Measurements from ENCODE around the gene RBKS.
"Not testable (repeated sequence)": the region's sequence is repeated elsewhere in the genome, so short reads cannot be mapped to it uniquely, and the experiment has no call there.

RBKS gene

GRCh38 chr2:27756091-27756490 lies 134.1 kb downstream of the RBKS start:
- FAIRE-seq, result no peak

GRCh38 chr2:27754831-27755230 lies 135.4 kb downstream of the RBKS start:
- no peak for FAIRE-seq

GRCh38 chr2:27754138-27754588 lies 136.0 kb downstream of the RBKS start:
- FAIRE-seq, result no peak

DNA sequence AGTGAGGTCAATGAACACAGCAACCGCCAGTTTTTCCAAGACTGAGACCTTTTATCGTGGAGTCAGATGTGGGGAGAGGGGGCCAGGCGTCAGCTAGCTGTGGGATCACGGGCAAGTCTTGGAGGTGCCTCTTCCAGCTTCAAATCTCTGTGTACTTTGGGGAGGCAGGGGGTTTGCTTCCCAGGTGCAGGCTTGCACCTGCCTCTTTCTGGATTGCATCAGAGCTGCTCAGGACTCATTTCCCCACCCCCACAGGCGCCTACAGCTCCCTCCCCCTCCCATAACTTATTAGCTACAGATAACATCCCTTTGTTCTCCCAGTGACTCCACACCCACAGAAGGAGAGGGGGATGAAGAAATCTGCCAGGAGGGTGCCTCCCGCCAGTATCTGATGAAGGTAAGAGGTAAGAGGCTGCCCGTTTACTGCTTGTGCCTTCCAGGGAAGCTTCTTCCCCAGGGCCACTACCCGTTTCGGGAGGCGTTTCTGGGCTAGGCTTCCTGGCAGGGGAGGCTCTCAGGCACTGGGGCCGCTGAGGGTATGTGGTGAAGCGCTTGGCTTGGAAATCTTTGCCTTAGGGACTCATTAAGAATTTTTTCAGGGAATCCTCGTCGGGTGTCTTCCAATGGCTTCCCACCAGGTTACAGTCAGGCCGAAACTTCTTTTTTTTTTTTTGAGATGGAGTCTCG lies 137.5 kb downstream of the RBKS start:
- FAIRE-seq, result no peak

- no peak for FAIRE-seq
Measured at GRCh38 chr2:27751377-27751776, 138.8 kb downstream of the RBKS start.

DNA sequence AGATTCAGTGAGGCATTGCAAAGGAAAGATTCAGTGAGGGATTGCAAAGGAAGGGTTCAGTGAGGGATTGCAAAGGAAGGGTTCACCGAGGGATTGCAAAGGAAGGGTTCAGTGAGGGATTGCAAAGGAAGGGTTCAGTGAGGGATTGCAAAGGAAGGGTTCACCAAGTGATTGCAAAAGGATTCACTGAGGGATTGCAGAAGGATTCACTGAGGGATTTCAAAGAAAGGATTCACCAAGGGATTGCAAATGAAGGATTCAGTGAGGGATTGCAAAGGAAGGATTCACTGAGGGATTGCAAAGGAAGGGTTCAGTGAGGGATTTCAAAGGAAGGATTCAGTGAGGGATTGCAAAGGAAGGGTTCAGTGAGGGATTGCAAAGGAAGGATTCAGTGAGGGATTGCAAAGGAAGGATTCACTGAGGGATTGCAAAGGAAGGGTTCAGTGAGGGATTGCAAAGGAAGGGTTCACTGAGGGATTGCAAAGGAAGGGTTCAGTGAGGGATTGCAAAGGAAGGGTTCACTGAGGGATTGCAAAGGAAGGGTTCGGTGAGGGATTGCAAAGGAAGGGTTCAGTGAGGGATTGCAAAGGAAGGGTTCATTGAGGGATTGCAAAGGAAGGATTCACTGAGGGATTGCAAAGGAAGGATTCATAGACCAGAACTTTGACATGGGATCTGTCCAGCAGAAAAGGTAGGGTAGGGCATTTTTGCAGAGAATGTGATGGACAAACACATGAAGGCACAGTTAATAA lies 141.2 kb downstream of the RBKS start:
- not testable (repeated sequence) for FAIRE-seq

DNA sequence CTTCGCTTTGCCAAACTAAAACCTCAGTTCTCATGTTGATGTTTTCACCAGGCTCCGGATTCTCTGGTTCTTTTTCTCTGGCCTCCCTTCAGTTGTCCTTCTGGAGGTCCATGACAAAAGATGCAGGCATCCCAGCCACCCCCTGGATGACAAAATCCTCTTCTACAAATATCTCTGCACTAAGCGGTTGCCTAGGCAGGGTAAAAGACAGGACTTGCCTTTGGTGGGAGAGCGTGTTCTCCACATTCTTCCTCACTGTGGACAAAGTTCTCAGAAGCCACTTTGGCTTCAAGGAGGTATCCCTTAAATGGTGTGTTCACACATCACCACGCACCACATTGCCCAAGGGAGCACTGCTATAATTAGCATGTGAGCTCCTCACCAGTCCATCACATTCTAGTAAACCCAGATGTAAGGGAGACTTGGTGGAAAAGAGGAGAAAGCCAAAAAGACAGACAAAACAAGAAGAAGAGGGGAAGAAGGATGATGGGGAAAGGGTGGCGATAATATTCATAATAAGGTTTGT lies 142.3 kb downstream of the RBKS start:
- FAIRE-seq, result no peak

DNA sequence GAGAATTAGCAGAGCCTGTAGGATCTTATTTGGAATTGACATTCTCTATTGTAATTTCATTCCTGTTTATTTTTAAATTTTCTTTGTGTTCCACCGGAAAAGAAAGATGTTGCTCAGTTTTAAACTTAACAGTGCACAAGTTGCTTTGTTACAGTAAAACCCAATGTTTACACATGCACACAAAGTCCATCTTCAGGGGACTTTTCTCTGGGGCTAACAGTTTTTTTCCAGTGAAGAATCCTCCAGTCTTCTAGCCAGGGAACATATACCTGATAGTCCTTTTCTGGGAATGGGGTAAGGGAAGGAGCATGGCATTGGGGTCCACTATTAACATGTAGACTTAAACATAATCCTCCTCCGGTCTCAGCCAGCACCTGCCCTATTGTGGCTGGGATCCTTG lies 143.9 kb downstream of the RBKS start:
- no peak for FAIRE-seq

DNA sequence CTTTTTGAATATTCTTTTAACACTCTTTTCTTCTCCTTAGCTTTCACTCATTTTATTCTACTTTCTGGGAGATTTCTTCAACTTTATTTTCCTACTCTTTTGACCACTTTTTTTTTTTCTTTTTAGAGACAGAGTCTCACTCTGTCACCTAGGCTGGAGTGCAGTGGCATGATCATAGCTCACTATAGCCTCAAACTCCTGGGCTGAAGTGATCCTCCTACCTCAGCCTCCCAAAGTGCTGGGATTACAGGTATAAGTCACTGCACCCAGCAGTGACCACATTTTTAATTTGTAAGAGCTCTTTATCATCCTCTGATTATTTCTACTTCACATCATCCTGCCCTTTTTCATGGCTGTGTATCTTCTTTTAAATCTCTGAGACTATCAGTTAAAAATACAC lies 144.7 kb downstream of the RBKS start:
- not testable (repeated sequence) for FAIRE-seq

- FAIRE-seq, result no peak
Measured at GRCh38 chr2:27742571-27742970, 147.6 kb downstream of the RBKS start.

- no peak for FAIRE-seq
Measured at GRCh38 chr2:27741673-27742072, 148.5 kb downstream of the RBKS start.

DNA sequence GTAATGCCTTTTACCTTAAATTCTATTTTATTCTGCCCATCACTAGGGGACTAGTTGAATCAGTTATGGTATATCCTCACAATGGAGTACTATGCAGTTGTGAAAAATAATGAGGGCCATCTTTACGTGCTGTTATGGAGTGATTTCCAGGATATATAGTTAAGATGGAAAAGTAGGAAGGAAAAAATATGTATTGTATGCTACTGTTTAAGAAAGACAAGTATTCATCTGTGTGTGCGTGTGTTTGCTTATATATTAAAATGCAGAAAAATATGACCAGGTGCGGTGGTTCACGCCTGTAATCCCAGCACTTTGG lies 151.2 kb downstream of the RBKS start:
- FAIRE-seq, result no peak

DNA sequence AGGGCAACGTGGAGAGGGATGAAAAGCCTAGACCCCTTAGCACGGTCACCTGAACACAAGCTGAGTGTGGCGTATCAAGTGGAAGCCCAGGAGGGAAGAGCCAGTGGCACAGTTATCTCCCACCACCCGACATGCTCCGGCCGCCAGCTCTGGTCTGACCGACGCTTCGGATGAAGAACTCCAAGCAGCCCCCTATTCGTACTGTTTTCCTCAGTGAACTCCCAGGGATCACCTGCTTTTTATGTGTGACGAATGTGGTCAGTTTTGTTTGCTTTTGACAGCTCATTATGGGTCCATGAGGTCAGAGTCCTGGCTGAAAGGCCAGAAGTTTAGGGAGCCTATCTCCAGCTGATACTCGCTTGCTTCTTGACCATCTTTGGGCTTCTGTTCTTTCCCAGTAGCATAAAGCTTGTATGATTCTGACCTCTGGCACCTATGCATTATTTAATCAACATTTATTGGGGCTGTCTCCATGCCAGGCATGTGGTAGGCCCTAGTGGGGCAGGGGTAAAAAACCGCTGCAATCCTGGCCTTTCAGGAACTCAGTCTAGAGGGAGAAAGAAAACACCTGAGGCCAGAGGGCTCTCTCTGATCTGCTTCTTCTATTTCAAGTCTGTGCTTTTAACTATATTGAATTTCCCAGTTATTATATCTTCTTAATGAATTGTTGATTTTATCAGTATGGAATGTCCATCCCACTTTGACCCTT lies 151.7 kb downstream of the RBKS start:
- no peak for FAIRE-seq

DNA sequence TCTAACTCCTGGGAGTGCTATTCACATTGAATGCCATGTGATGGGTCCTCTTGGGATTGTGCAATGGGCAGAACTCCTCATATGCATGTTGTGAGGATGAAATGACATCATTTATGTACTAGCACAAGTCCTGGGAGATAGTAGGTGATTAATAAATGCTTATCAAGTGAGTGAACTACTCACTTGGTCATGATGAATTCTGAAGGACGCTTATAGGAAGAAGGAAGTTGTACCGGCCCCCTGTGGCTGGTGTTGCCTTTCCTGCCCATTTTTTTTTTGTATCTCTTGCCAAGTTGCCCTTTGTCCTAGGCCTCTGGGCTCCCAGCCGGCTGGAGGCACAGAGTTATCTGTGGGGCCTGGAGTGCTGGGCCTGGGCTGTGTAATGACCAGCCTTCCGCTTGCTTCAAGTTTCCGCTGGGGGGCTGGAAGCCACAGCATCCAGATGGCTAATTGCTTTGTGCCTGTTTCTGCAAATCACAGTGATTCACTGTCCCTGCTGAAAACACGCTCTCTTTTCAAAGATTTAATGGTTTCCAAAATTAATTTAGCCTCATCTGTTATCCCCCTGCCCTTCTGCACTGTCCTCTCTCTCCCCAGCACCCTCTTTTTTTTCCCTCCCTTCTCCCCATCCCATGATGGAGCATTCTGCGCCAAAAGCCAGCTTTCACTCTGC lies 152.4 kb downstream of the RBKS start:
- no peak for FAIRE-seq

DNA sequence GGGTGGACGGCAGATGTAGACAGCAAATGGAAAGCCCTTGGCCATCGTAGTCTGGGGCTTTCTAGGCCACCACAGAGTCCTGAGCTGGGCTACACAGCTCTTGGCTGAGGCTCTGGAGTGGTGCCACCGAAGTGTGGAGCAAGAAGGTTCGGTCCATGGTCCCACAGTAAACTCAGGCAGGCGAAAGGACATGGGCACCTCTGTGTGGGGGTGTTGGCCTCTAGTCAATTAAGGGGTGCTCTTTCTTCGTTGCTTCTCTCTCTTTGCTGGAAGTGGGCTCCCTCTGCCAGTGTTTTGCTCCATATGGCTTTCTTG lies 153.3 kb downstream of the RBKS start:
- no peak for FAIRE-seq

- FAIRE-seq, result no peak
Measured at GRCh38 chr2:27736031-27736889, 153.9 kb downstream of the RBKS start.

GRCh38 chr2:27735263-27735904 lies 154.8 kb downstream of the RBKS start:
- FAIRE-seq, result no peak

DNA sequence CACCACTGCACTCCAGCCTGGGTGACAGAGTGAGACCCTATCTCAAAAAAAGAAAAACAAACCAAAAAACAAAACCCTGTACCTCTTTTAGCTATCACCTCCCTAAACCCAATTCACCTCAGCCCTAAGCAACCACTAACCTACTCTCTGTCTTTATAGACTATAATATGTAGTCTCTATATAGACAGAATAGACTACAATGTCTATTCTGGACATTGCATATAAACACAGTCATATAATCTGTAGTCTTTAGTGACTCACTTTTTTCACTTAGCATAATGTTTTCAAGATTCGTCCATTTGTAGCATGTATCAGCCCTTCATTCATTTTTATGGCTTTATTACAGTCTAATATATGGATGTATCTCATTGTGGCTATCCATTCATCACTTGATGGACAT lies 155.9 kb downstream of the RBKS start:
- no peak for FAIRE-seq

Data from TTC549 (cell line).